Prostate gland (tissue), 2 donors: ENCODE data around the gene TEX38.

Experiments used
- CTCF ChIP-seq, 4 experiments: fragments of 200-600 bp in 2 of 4; fragments of 450-650 bp in 2 of 4; sonication (generic) in 2 of 4; IDR thresholded peaks; 1 replicate in 3 of 4; 2 replicates in 1 of 4; pipeline ENCODE4 v1.5.1; 2016 to 2019; ENCODE audit warnings: antibody characterized with exemption in 4 of 4, mild to moderate bottlenecking in 2 of 4, moderate library complexity in 2 of 4
- POLR2A ChIP-seq: fragments of 450-650 bp; IDR thresholded peaks from one replicate; pipeline ENCODE4 v1.6.1; 2016; ENCODE audit warnings: antibody characterized with exemption, mild to moderate bottlenecking
- POLR2AphosphoS5 ChIP-seq: sonication (generic); formaldehyde crosslinking; IDR thresholded peaks from one replicate; pipeline ENCODE4 v1.6.1; 2017; ENCODE audit warnings: antibody characterized with exemption

- TF ChIP-seq CTCF (IDR thresholded peaks at IDR 0.05) (no peak), POLR2AphosphoS5 (no peak), POLR2A (no peak)
Observed at GRCh38 chr1:46671554-46671953, at the start of gene TEX38.
